Karpas-422 (cell line): ENCODE data around the gene MEAK7. TPM values are rescaled to one million over a fixed set of nuclear protein-coding genes. Genes with fewer than 3 reads are reported as not detected.
A peak's percentile ranks its signal among the peaks of the same experiment; 100 is the strongest.
"Not testable (repeated sequence)": the region's sequence is repeated elsewhere in the genome, so short reads cannot be mapped to it uniquely, and the experiment has no call there.

Source experiments
- DNase-seq: peaks from one replicate; pipeline ENCODE4 v3.0.0-alpha.2; 2015
- H2AFZ ChIP-seq: fragments of 200-600 bp; sonication (generic); 2 replicates; pipeline ENCODE4 v1.6.1; 2014; ENCODE audit warnings: antibody characterized with exemption, low read length, mixed read lengths
- H3K27ac ChIP-seq: fragments of 200-600 bp; sonication (generic); 2 replicates; pipeline ENCODE4 v1.5.1; 2014; ENCODE audit warnings: mild to moderate bottlenecking, low read length, moderate library complexity
- H3K27me3 ChIP-seq: fragments of 200-600 bp; sonication (generic); 2 replicates; pipeline ENCODE4 v1.6.1; 2014; ENCODE audit warnings: low read length, mixed read lengths
- H3K36me3 ChIP-seq: fragments of 200-600 bp; sonication (generic); 2 replicates; pipeline ENCODE4 v1.6.1; 2014; ENCODE audit warnings: low read length, mixed read lengths; ENCODE audit not compliant: insufficient read depth
- H3K4me1 ChIP-seq: fragments of 200-600 bp; sonication (generic); 2 replicates; pipeline ENCODE4 v1.6.1; 2014; ENCODE audit warnings: mild to moderate bottlenecking, low read length, mixed read lengths
- H3K4me2 ChIP-seq: fragments of 200-600 bp; sonication (generic); 2 replicates; pipeline ENCODE4 v1.6.1; 2014; ENCODE audit warnings: low read length, low read depth, mild to moderate bottlenecking; ENCODE audit not compliant: poor library complexity, severe bottlenecking
- H3K4me3 ChIP-seq: fragments of 200-600 bp; sonication (generic); 2 replicates; pipeline ENCODE4 v1.5.1; 2014; ENCODE audit warnings: mild to moderate bottlenecking, antibody characterized with exemption, low read length, mixed read lengths
- H3K79me2 ChIP-seq: fragments of 200-600 bp; sonication (generic); 2 replicates; pipeline ENCODE4 v1.6.1; 2014; ENCODE audit warnings: mild to moderate bottlenecking, low read length, mixed read lengths
- H3K9ac ChIP-seq: fragments of 200-600 bp; sonication (generic); 2 replicates; pipeline ENCODE4 v1.6.0; 2014; ENCODE audit warnings: low read length
- H3K9me2 ChIP-seq: fragments of 200-600 bp; sonication (generic), shearing (Covaris generic); replicated peaks from 2 replicates; pipeline ENCODE4 v1.6.0; 2014; ENCODE audit warnings: mild to moderate bottlenecking, low read length, moderate library complexity; ENCODE audit not compliant: insufficient read depth
- H3K9me3 ChIP-seq: fragments of 300-700, 200-600 bp; sonication (generic); 2 replicates; pipeline ENCODE4 v1.6.1; 2014; ENCODE audit warnings: low read length, mixed read lengths
- H4K20me1 ChIP-seq: fragments of 200-600 bp; sonication (generic); 2 replicates; pipeline ENCODE4 v1.6.1; 2014; ENCODE audit warnings: mild to moderate bottlenecking, antibody characterized with exemption, low read length, low read depth; ENCODE audit not compliant: insufficient read depth
- total RNA-seq: library from RNA; depleted of rRNA; stranded (reverse); fragments of >200 nt; shearing (Covaris generic); gene quantifications from 2 replicates; pipeline ENCODE4 v1.2.3, GENCODE V29; 2014; ENCODE audit warnings: low replicate concordance

The MEAK7 gene
- total RNA-seq, 1 experiment from 2014 or later = 10.7 TPM

- no peaks in the 10 kb centered on the region for H3K36me3 ChIP-seq
- DNase-seq = no peak
- H3K9me3 ChIP-seq = no peaks in the 10 kb centered on the region
- no peaks in the 10 kb centered on the region for H3K79me2 ChIP-seq
- no peak overlapping the region for H2AFZ ChIP-seq
- H3K9me2 ChIP-seq = no peaks in the 10 kb centered on the region
- no peaks in the 10 kb centered on the region for H3K27me3 ChIP-seq
- H3K27ac ChIP-seq = no peak overlapping the region
- no peaks in the 10 kb centered on the region for H3K4me1 ChIP-seq
- no peaks in the 10 kb centered on the region for H4K20me1 ChIP-seq
- no peak overlapping the region for H3K4me3 ChIP-seq
- no peak overlapping the region for H3K9ac ChIP-seq
- no peak overlapping the region for H3K4me2 ChIP-seq
Observed at GRCh38 chr16:84520725-84521496, 16.5 kb upstream of the MEAK7 start.

- Histone ChIP-seq H3K4me2 (no peak overlapping the region), H3K27ac (no peak overlapping the region), H3K79me2 (no peaks in the 10 kb centered on the region), H3K36me3 (no peaks in the 10 kb centered on the region), H2AFZ (no peak overlapping the region), H3K4me3 (no peak overlapping the region), H3K9me2 (no peaks in the 10 kb centered on the region), H3K9ac (no peak overlapping the region), H3K27me3 (no peaks in the 10 kb centered on the region), H3K9me3 (no peaks in the 10 kb centered on the region), H3K4me1 (peaks cover 7% of the 10 kb centered on the region), H4K20me1 (no peaks in the 10 kb centered on the region)
- no peak for DNase-seq
Observed at GRCh38 chr16:84519855-84520254, 15.4 kb upstream of the MEAK7 start.

DNA sequence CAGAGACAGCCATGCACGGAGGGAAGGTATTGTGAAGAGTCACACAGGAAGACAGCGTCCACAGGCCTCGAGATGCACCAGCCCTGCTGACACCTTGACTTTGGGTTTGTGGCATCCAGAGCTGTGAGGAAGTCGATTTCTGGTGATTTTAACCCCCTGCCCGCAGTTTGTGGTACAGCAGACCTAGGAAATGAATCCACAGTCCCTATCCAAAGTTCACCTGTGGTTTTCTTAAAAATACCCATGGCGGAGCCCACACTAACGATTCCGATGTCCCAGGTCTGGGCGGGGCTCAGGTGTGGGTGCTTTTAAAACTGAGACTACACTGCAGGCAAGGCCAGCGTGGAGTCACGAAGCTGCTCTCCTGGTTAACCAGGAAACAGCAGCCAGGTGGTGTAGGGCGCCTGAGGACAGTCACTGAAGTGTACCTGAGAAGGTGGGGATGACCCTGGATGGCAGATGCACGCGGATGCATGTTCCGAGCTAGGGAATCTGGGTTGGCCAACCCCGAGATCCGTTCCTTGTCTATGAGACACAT is 14.4 kb upstream of the MEAK7 start:
- Histone ChIP-seq H3K27me3 (no peaks in the 10 kb centered on the region), H3K9me2 (no peaks in the 10 kb centered on the region), H3K4me2 (no peak overlapping the region), H4K20me1 (no peaks in the 10 kb centered on the region), H3K27ac (no peak overlapping the region), H3K4me3 (no peak overlapping the region), H2AFZ (no peak overlapping the region), H3K9ac (no peak overlapping the region), H3K4me1 (peaks cover 14% of the 10 kb centered on the region), H3K9me3 (no peaks in the 10 kb centered on the region), H3K36me3 (no peaks in the 10 kb centered on the region), H3K79me2 (no peaks in the 10 kb centered on the region)
- DNase-seq = no peak

GRCh38 chr16:84518220-84518619 is 13.8 kb upstream of the MEAK7 start:
- H3K9me2 ChIP-seq, H2AFZ ChIP-seq, H3K9ac ChIP-seq, H3K36me3 ChIP-seq, H3K4me2 ChIP-seq, H3K4me3 ChIP-seq, H3K79me2 ChIP-seq, H3K27me3 ChIP-seq, DNase-seq, H4K20me1 ChIP-seq, H3K9me3 ChIP-seq, H3K27ac ChIP-seq: not testable (repeated sequence)
- H3K4me1 ChIP-seq = peaks cover 14% of the 10 kb centered on the region

DNA sequence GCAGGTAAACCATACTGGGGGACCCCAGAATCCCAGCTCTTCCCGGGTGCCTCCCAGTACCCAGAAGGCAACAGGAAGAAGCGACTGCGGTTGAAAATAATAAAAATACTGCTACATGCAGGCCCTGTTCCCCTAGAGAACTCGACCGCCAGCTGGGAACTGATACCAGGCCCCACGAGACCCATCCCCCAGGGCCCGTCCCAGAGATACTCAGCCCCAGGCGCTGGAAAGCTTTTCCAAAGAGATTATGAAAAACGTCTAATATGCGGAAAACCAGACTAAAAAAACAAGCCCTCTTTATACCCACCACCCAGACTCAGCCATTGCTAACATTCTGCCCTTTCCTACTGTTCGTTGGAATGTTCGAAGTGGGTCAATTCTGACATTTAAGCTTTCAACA is 12.9 kb upstream of the MEAK7 start:
- Histone ChIP-seq H3K79me2 (no peaks in the 10 kb centered on the region), H3K4me3 (no peak overlapping the region), H3K27ac (no peak overlapping the region), H3K36me3 (no peaks in the 10 kb centered on the region), H3K9me3 (no peaks in the 10 kb centered on the region), H3K9ac (no peak overlapping the region), H3K9me2 (no peaks in the 10 kb centered on the region), H4K20me1 (no peaks in the 10 kb centered on the region), H3K27me3 (no peaks in the 10 kb centered on the region), H3K4me1 (peaks cover 14% of the 10 kb centered on the region), H3K4me2 (no peak overlapping the region), H2AFZ (no peak overlapping the region)
- no peak for DNase-seq

DNA sequence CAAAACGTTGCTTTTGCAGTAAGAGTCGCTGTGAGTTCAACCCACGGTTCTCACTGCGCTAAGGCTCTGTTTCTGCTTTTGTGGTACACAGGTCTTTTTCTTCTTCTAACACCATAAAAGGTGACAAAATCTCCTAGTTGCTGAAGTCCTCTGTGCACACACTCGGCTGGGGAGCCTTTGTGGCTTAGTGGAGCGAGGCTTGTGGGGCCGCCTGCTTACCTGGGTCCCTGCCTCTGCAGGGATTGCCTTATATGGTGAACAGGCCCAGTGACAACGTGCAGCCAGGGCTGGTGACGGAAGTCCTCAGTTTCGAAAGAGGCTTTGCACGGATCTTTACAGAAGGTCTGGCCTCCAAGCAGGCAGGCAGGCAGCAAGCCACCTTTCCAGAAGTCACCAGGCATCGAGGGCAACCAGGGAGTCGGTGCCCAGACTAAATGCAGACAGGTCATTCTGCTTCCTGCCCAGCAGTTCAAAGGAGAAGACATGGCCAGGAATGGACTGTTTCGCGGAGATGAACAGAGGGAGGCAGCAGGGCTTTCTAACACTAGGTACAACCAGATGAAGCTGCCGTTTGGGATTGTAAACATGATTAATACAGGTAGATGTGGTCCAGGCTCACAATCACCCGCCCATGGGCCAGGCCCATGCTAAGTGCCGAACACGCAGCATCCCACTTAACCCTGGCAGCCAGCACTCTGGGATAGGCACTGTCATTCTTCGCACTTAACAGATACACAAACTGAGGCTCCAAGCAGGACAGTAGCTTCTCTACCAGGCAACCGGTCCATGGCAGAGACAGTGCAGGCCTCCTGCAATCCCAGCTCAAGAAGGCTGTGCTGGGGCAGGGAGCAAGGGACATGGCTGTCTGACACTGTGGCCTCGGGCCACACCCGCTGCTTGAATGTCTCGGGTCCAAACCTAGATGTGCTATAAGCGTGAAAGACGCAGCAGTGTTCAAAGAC is 10.7 kb upstream of the MEAK7 start:
- Histone ChIP-seq H3K4me1 (peaks cover 25% of the 10 kb centered on the region), H3K27me3 (no peaks in the 10 kb centered on the region), H3K9ac (peak overlapping the region; percentile 51), H3K36me3 (no peaks in the 10 kb centered on the region), H2AFZ (peak overlapping the region; percentile 93), H3K9me3 (no peaks in the 10 kb centered on the region), H3K4me3 (peak overlapping the region; percentile 18; the same call in 1 of the 2 replicates), H4K20me1 (no peaks in the 10 kb centered on the region), H3K9me2 (no peaks in the 10 kb centered on the region), H3K4me2 (peak overlapping the region; percentile 41), H3K27ac (peak overlapping the region; percentile 39), H3K79me2 (no peaks in the 10 kb centered on the region)
- DNase-seq = peak; percentile 86

DNA sequence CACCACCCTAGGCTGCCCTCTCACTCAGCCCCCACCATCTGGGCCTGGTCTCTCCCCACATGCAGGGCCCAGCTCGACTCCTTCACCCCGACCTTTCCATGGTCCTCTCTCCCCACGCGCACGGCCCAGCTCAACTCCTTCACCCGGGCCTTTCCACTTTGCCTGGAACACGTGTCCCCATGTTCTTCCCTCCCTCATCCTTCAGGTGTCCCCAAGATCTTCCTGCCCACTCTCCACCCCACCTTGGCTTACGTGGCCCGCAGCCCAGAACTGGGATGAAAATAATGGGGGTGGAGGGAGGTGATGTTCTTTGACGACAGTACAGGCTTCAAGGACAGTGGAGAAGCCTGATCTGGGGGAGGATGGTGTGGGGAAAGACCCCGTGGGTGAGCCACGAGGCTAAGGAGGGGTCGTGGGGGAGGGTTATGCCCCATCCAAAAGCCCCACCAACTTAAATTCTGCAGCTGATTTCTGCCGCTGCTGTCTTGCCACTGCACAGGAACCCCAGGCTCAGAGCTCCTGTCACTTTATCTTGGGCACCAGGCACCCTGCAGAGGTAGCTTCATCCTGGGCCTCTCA is 9.9 kb upstream of the MEAK7 start:
- Histone ChIP-seq H3K4me1 (peaks cover 25% of the 10 kb centered on the region), H3K4me2 (peak overlapping the region; percentile 41), H3K9me2 (no peaks in the 10 kb centered on the region), H3K27me3 (no peaks in the 10 kb centered on the region), H3K27ac (peak overlapping the region; percentile 39), H2AFZ (peak overlapping the region; percentile 93), H3K9ac (peak overlapping the region; percentile 51), H3K9me3 (no peaks in the 10 kb centered on the region), H3K4me3 (peak overlapping the region; percentile 18; the same call in 1 of the 2 replicates), H3K36me3 (no peaks in the 10 kb centered on the region), H3K79me2 (no peaks in the 10 kb centered on the region), H4K20me1 (no peaks in the 10 kb centered on the region)
- no peak for DNase-seq

DNA sequence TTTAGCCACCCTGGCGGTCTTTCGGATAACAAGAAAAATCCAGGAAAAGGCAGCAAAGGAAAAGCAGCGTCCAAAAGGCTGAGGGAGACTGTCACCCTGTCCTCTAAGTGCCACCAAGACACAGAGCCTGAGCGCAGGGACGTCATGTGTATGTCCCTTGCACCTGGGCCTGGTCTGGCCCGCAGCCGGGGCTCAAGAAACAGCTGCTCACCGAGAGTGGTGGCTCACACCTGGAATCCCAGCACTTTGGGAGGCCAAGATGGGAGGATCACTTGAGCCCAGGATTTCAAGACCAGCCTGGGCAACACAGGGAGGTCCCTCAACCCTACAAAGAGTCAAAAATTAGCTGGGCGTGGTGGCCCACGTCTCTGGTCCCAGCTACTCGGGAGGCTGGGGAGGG is 9.2 kb upstream of the MEAK7 start:
- H3K79me2 ChIP-seq = no peaks in the 10 kb centered on the region
- DNase-seq = no peak
- no peak overlapping the region for H3K27ac ChIP-seq
- H3K9ac ChIP-seq = no peak overlapping the region
- no peaks in the 10 kb centered on the region for H3K27me3 ChIP-seq
- H3K4me2 ChIP-seq = no peak overlapping the region
- no peak overlapping the region for H2AFZ ChIP-seq
- H3K4me3 ChIP-seq = no peak overlapping the region
- no peaks in the 10 kb centered on the region for H3K9me2 ChIP-seq
- peaks cover 25% of the 10 kb centered on the region for H3K4me1 ChIP-seq
- no peaks in the 10 kb centered on the region for H3K9me3 ChIP-seq
- no peaks in the 10 kb centered on the region for H4K20me1 ChIP-seq
- no peaks in the 10 kb centered on the region for H3K36me3 ChIP-seq
